Forelimb muscle (tissue), 1 donor: ENCODE measurements around the gene PNO1. TPM values are rescaled to one million over a fixed set of nuclear protein-coding genes. Genes with fewer than 3 reads are reported as not detected.
A peak's percentile ranks its signal among the peaks of the same experiment; 100 is the strongest.
"Not testable (repeated sequence)": the region's sequence is repeated elsewhere in the genome, so short reads cannot be mapped to it uniquely, and the experiment has no call there.

Source experiments
- DNase-seq: peaks from one replicate; pipeline ENCODE4 v3.0.0-alpha.2; 2013; ENCODE audit warnings: low read depth
- polyA plus RNA-seq: library from polyadenylated mRNA; unstranded; fragments of 120-200 nt; gene quantifications from one replicate; pipeline ENCODE4 v1.2.1, GENCODE V29; 2013; ENCODE audit not compliant: insufficient read length

PNO1 gene
- polyA plus RNA-seq, result 16.5 TPM

- peak; percentile 91 for DNase-seq
Observed at GRCh38 chr2:68157402-68158133, at the start of gene PNO1. PNO1 (plus strand) TSS chr2:68157888; CDS start chr2:68157935, 47 bp downstream.

GRCh38 chr2:68108120-68108519 lies 49.6 kb upstream of the PNO1 start:
- no peak for DNase-seq

- DNase-seq, result no peak
Observed at GRCh38 chr2:68110102-68110501, 47.6 kb upstream of the PNO1 start.

- DNase-seq, result no peak
Observed at GRCh38 chr2:68115965-68116364, 41.7 kb upstream of the PNO1 start.

GRCh38 chr2:68117922-68118321 lies 39.8 kb upstream of the PNO1 start:
- not testable (repeated sequence) for DNase-seq

- no peak for DNase-seq
Observed at GRCh38 chr2:68118816-68119215, 38.9 kb upstream of the PNO1 start.

GRCh38 chr2:68119504-68119903 lies 38.2 kb upstream of the PNO1 start:
- no peak for DNase-seq

- DNase-seq, result peak; percentile 65
Observed at GRCh38 chr2:68121873-68122679, 35.6 kb upstream of the PNO1 start.

GRCh38 chr2:68122680-68122964 lies 35.1 kb upstream of the PNO1 start:
- DNase-seq, result no peak

GRCh38 chr2:68124321-68124720 lies 33.4 kb upstream of the PNO1 start:
- DNase-seq, result no peak

GRCh38 chr2:68125821-68126220 lies 31.9 kb upstream of the PNO1 start:
- no peak for DNase-seq

- DNase-seq, result no peak
Observed at GRCh38 chr2:68126561-68126960, 31.1 kb upstream of the PNO1 start.

GRCh38 chr2:68127358-68128242 lies 30.1 kb upstream of the PNO1 start:
- DNase-seq, result no peak

GRCh38 chr2:68134120-68134519 lies 23.6 kb upstream of the PNO1 start:
- DNase-seq, result no peak

- DNase-seq, result no peak
Observed at GRCh38 chr2:68134554-68134953, 23.1 kb upstream of the PNO1 start.

GRCh38 chr2:68135448-68136320 lies 22.0 kb upstream of the PNO1 start:
- DNase-seq, result no peak

- no peak for DNase-seq
Observed at GRCh38 chr2:68141875-68142274, 15.8 kb upstream of the PNO1 start.

GRCh38 chr2:68151037-68151436 lies 6.7 kb upstream of the PNO1 start:
- no peak for DNase-seq

GRCh38 chr2:68152681-68153347 lies 4.9 kb upstream of the PNO1 start:
- DNase-seq, result no peak

GRCh38 chr2:68155618-68156017 lies 2.1 kb upstream of the PNO1 start:
- DNase-seq, result no peak

GRCh38 chr2:68156419-68156818 lies 1.3 kb upstream of the PNO1 start:
- no peak for DNase-seq
